GM12875 (cell line): ENCODE data around the gene HNRNPUL2.
"Not testable (repeated sequence)": the region's sequence is repeated elsewhere in the genome, so short reads cannot be mapped to it uniquely, and the experiment has no call there.

Source experiments
- H3K4me3 ChIP-seq: one replicate; pipeline ENCODE4 v1.5.1; 2011; ENCODE audit warnings: low read depth, low read length, control low read depth
- CTCF ChIP-seq: IDR thresholded peaks from 2 replicates; pipeline ENCODE4 v1.5.1; 2011; ENCODE audit warnings: low read depth, mild to moderate bottlenecking, control low read depth, inconsistent platforms, low read length, moderate library complexity, borderline replicate concordance; ENCODE audit not compliant: insufficient read depth

The HNRNPUL2 gene

GRCh38 chr11:62727165-62727871, at the start of gene HNRNPUL2:
Gene HNRNPUL2 (minus strand): TSS chr11:62727457. CDS start chr11:62727156, 301 bp downstream.
- TF ChIP-seq CTCF = no peak
- peak within 1 kb of the TSS; percentile 98 for H3K4me3 ChIP-seq

GRCh38 chr11:62775646-62776045, 48.4 kb upstream of the HNRNPUL2 start:
- H3K4me3 ChIP-seq = no peak overlapping the region
- TF ChIP-seq CTCF = no peak

- no peak for TF ChIP-seq CTCF
- H3K4me3 ChIP-seq = no peak overlapping the region
These were observed 47.1 kb upstream of the HNRNPUL2 start for GRCh38 chr11:62774407-62774806.

GRCh38 chr11:62771144-62772021, 44.1 kb upstream of the HNRNPUL2 start, which contains the start of gene TAF6L:
Gene TAF6L (plus strand): TSS chr11:62771396. CDS start chr11:62775784, 4,388 bp downstream.
- H3K4me3 ChIP-seq = peak within 1 kb of the TSS; percentile 91
- no peak for TF ChIP-seq CTCF

GRCh38 chr11:62770778-62771143, 43.5 kb upstream of the HNRNPUL2 start:
- TF ChIP-seq CTCF = no peak

GRCh38 chr11:62760867-62761227, 33.6 kb upstream of the HNRNPUL2 start:
- not testable (repeated sequence) for H3K4me3 ChIP-seq

More at GRCh38 chr11:62770778-62771143, 43.5 kb upstream of the HNRNPUL2 start:
- peak overlapping the region; percentile 91 for H3K4me3 ChIP-seq

GRCh38 chr11:62757846-62758788, 30.9 kb upstream of the HNRNPUL2 start:
- TF ChIP-seq CTCF = no peak
- H3K4me3 ChIP-seq = no peak overlapping the region
